Measurements from ENCODE around the gene VPS72.
A peak's percentile ranks its signal among the peaks of the same experiment; 100 is the strongest.

Gene VPS72

DNA sequence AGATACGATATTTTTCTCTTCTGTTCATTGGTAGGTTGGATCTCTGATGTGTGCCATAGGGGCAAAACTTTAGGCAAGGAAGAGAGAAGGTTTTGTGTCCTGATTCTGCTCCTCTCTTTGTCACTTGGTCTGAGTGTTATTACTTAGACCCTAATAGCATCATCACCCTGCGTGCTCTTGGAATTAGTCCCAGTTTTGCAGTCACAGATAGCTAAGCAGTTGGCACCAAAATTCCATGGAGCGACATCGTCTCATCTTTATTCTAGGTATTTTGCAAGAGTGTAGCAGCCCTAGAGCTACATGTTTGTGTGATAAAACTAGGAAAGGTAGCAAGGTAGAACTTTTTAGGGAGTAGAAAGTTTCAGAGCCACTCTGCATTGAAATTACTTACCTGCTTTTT lies 32.1 kb upstream of the VPS72 start:
- H3K9ac ChIP-seq: peak overlapping the region; percentile 1; the same call in 1 of the 2 replicates
- peaks cover 5% of the 10 kb centered on the region; the same call in 1 of the 2 replicates for H3K36me3 ChIP-seq (ENCODE audit: insufficient read depth)
- H3K4me3 ChIP-seq (IDR thresholded peaks at IDR 0.05; ENCODE audit: insufficient read depth, low read depth, low read length): peak overlapping the region; percentile 49
- H3K79me2 ChIP-seq (ENCODE audit: insufficient read depth, low read depth): peaks cover 83% of the 10 kb centered on the region
- peak overlapping the region; percentile 67 for H3K4me2 ChIP-seq
- H2AFZ ChIP-seq (ENCODE audit: low read depth): no peak overlapping the region
- TF ChIP-seq CTCF (conservative IDR thresholded peaks at IDR 0.05; ENCODE audit: low read depth, low read length): no peak
- H3K27me3 ChIP-seq (ENCODE audit: insufficient read depth, low read depth): no peaks in the 10 kb centered on the region
- H3K27ac ChIP-seq: peak overlapping the region; percentile 41
- no peaks in the 10 kb centered on the region for H4K20me1 ChIP-seq (ENCODE audit: insufficient read depth)
- H3K4me1 ChIP-seq (ENCODE audit: low read depth, poor library complexity, severe bottlenecking): peaks cover 72% of the 10 kb centered on the region

GRCh38 chr1:151221616-151222015 lies 31.6 kb upstream of the VPS72 start:
- no peak for TF ChIP-seq CTCF (conservative IDR thresholded peaks at IDR 0.05; ENCODE audit: low read depth, low read length)
- H3K4me3 ChIP-seq (IDR thresholded peaks at IDR 0.05; ENCODE audit: insufficient read depth, low read depth, low read length): peak overlapping the region; percentile 49
- peaks cover 88% of the 10 kb centered on the region for H3K79me2 ChIP-seq (ENCODE audit: insufficient read depth, low read depth)
- H3K4me1 ChIP-seq (ENCODE audit: low read depth, poor library complexity, severe bottlenecking): peaks cover 77% of the 10 kb centered on the region
- H3K27me3 ChIP-seq (ENCODE audit: insufficient read depth, low read depth): no peaks in the 10 kb centered on the region
- H4K20me1 ChIP-seq (ENCODE audit: insufficient read depth): no peaks in the 10 kb centered on the region
- H3K4me2 ChIP-seq: peak overlapping the region; percentile 67
- H3K9ac ChIP-seq: peak overlapping the region; percentile 1; the same call in 1 of the 2 replicates
- no peak overlapping the region for H2AFZ ChIP-seq (ENCODE audit: low read depth)
- H3K36me3 ChIP-seq (ENCODE audit: insufficient read depth): 0 out of 2 replicates have a peak, but pooled peaks cover under 1% of the 10 kb centered on the region
- peak overlapping the region; percentile 41; the same call in 1 of the 2 replicates for H3K27ac ChIP-seq

DNA sequence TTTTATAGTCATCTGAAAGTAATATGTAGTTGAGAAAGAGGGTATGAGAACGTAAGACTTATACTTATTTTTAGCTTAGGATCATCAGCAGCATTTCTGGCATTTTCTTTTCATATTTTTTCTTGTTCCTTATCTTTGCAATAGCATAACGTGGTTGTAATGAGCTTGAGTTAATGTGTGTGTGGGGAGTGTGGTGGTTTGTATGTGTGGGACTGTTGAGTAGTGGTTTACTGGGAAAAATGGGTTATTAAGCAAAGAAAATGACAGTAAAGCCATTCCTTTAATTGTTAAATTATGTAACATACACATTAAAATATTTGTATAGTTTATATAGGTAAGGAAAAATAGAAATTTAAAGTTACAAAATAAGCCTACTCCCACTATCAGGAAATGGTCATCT lies 23.6 kb upstream of the VPS72 start:
- Histone ChIP-seq H3K27me3 (ENCODE audit: insufficient read depth, low read depth) (no peaks in the 10 kb centered on the region), H3K4me2 (no peak overlapping the region), H3K36me3 (ENCODE audit: insufficient read depth) (peaks cover 12% of the 10 kb centered on the region; the same call in 1 of the 2 replicates), H3K27ac (no peak overlapping the region; the same call in 1 of the 2 replicates), H3K9ac (no peak overlapping the region), H3K79me2 (ENCODE audit: insufficient read depth, low read depth) (peaks cover 98% of the 10 kb centered on the region), H3K4me3 (IDR thresholded peaks at IDR 0.05; ENCODE audit: insufficient read depth, low read depth, low read length) (no peak overlapping the region), H3K4me1 (ENCODE audit: low read depth, poor library complexity, severe bottlenecking) (peaks cover 37% of the 10 kb centered on the region), H4K20me1 (ENCODE audit: insufficient read depth) (peaks cover 17% of the 10 kb centered on the region; the same call in 1 of the 2 replicates), H2AFZ (ENCODE audit: low read depth) (no peak overlapping the region)
- no peak for TF ChIP-seq CTCF (conservative IDR thresholded peaks at IDR 0.05; ENCODE audit: low read depth, low read length)

- Histone ChIP-seq H3K4me2 (no peak overlapping the region), H3K27ac (no peak overlapping the region), H3K79me2 (ENCODE audit: insufficient read depth, low read depth) (peaks cover 98% of the 10 kb centered on the region), H3K4me1 (ENCODE audit: low read depth, poor library complexity, severe bottlenecking) (peaks cover 23% of the 10 kb centered on the region), H4K20me1 (ENCODE audit: insufficient read depth) (peaks cover 17% of the 10 kb centered on the region; the same call in 1 of the 2 replicates), H3K27me3 (ENCODE audit: insufficient read depth, low read depth) (no peaks in the 10 kb centered on the region), H3K9ac (no peak overlapping the region), H3K36me3 (ENCODE audit: insufficient read depth) (peaks cover 22% of the 10 kb centered on the region; the same call in 1 of the 2 replicates), H3K4me3 (IDR thresholded peaks at IDR 0.05; ENCODE audit: insufficient read depth, low read depth, low read length) (no peak overlapping the region), H2AFZ (ENCODE audit: low read depth) (no peak overlapping the region)
- no peak for TF ChIP-seq CTCF (conservative IDR thresholded peaks at IDR 0.05; ENCODE audit: low read depth, low read length)
These were observed 22.1 kb upstream of the VPS72 start for GRCh38 chr1:151211972-151212705.

Measured in KMS-11 (cell line).